Measurements from ENCODE around the gene RRAS.

Gene RRAS

GRCh38 chr19:49657493-49658138, 17.7 kb upstream of the RRAS start:
- TF ChIP-seq TAF1 (IDR thresholded peaks at IDR 0.05; ENCODE audit: borderline replicate concordance, insufficient read depth, low read length) (no peak), FOXP2 (optimal IDR thresholded peaks at IDR 0.05; ENCODE audit: borderline replicate concordance, extremely low read depth, extremely low read length, insufficient read depth) (no peak), SIN3A (IDR thresholded peaks at IDR 0.05; ENCODE audit: borderline replicate concordance, insufficient read depth, low read length) (no peak), POLR2AphosphoS5 (IDR thresholded peaks at IDR 0.05; ENCODE audit: low read depth, low read length) (no peak)
- TF ChIP-seq, protein P1, sequence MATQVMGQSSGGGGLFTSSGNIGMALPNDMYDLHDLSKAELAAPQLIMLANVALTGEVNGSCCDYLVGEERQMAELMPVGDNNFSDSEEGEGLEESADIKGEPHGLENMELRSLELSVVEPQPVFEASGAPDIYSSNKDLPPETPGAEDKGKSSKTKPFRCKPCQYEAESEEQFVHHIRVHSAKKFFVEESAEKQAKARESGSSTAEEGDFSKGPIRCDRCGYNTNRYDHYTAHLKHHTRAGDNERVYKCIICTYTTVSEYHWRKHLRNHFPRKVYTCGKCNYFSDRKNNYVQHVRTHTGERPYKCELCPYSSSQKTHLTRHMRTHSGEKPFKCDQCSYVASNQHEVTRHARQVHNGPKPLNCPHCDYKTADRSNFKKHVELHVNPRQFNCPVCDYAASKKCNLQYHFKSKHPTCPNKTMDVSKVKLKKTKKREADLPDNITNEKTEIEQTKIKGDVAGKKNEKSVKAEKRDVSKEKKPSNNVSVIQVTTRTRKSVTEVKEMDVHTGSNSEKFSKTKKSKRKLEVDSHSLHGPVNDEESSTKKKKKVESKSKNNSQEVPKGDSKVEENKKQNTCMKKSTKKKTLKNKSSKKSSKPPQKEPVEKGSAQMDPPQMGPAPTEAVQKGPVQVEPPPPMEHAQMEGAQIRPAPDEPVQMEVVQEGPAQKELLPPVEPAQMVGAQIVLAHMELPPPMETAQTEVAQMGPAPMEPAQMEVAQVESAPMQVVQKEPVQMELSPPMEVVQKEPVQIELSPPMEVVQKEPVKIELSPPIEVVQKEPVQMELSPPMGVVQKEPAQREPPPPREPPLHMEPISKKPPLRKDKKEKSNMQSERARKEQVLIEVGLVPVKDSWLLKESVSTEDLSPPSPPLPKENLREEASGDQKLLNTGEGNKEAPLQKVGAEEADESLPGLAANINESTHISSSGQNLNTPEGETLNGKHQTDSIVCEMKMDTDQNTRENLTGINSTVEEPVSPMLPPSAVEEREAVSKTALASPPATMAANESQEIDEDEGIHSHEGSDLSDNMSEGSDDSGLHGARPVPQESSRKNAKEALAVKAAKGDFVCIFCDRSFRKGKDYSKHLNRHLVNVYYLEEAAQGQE (IDR thresholded peaks at IDR 0.05; ENCODE audit: insufficient read depth in 1 of 2, low read depth in 2 of 2, low read length in 2 of 2): no peak

DNA sequence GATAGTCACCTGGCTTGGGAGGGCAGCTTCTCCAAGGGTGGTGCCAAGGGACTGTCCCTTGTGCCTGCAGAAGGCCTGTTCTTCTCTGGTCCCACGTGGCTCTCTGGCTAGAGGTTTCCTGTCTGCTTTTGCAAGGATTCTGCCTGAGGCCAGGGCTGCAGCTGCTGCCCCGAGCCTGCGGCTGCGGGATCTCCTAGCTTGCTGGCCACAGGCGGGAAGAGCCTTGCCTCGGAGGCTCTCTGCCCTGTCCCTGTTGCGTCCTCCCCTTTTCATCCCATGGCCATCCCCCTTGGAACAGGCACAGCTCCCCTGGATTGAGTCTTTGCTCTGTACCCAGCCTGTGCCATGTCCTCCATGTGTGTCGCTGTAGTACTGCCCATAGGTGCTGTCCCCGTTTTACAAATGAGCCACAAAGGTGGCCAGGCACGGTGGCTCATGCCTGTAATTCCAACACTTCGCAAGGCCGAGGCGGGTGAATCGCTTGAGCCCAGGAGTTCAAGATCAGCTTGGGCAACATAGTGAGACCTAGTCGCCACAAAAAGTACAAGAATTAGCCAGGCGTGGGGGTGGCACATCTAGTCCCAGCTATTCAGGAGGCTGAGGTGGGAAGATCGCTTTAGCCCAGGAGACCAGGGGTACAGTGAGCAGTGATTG, 16.6 kb upstream of the RRAS start:
- TF ChIP-seq FOXP2 (optimal IDR thresholded peaks at IDR 0.05; ENCODE audit: borderline replicate concordance, extremely low read depth, extremely low read length, insufficient read depth) (no peak), POLR2AphosphoS5 (IDR thresholded peaks at IDR 0.05; ENCODE audit: low read depth, low read length) (no peak), SIN3A (IDR thresholded peaks at IDR 0.05; ENCODE audit: borderline replicate concordance, insufficient read depth, low read length) (no peak), TAF1 (IDR thresholded peaks at IDR 0.05; ENCODE audit: borderline replicate concordance, insufficient read depth, low read length) (no peak)
- TF ChIP-seq, protein P1 (IDR thresholded peaks at IDR 0.05; ENCODE audit: insufficient read depth in 1 of 2, low read depth in 2 of 2, low read length in 2 of 2): no peak

- TF ChIP-seq SIN3A (IDR thresholded peaks at IDR 0.05; ENCODE audit: borderline replicate concordance, insufficient read depth, low read length) (no peak), TAF1 (IDR thresholded peaks at IDR 0.05; ENCODE audit: borderline replicate concordance, insufficient read depth, low read length) (no peak), FOXP2 (optimal IDR thresholded peaks at IDR 0.05; ENCODE audit: borderline replicate concordance, extremely low read depth, extremely low read length, insufficient read depth) (no peak), POLR2AphosphoS5 (IDR thresholded peaks at IDR 0.05; ENCODE audit: low read depth, low read length) (no peak)
- TF ChIP-seq, protein P1 (IDR thresholded peaks at IDR 0.05; ENCODE audit: insufficient read depth in 1 of 2, low read depth in 2 of 2, low read length in 2 of 2): no peak
Observed at GRCh38 chr19:49655570-49656455, 15.9 kb upstream of the RRAS start.

GRCh38 chr19:49654581-49654980, 14.6 kb upstream of the RRAS start:
- TF ChIP-seq, protein P1 (IDR thresholded peaks at IDR 0.05; ENCODE audit: insufficient read depth in 1 of 2, low read depth in 2 of 2, low read length in 2 of 2): no peak
- TF ChIP-seq FOXP2 (optimal IDR thresholded peaks at IDR 0.05; ENCODE audit: borderline replicate concordance, extremely low read depth, extremely low read length, insufficient read depth) (no peak), TAF1 (IDR thresholded peaks at IDR 0.05; ENCODE audit: borderline replicate concordance, insufficient read depth, low read length) (no peak)

Data from PFSK-1 (cell line).